Pancreas (tissue), 10 donors: ENCODE data around the gene SOX18. TPM values are rescaled to one million over a fixed set of nuclear protein-coding genes. Genes with fewer than 3 reads are reported as not detected.

Experiments used
- ATAC-seq, 4 donors: fragments of 200-7000 bp; cut with Tn5 transposase; one replicate each; pipeline versions ENCODE4 v1.8.0 to v1.9.1; 2020; ENCODE audit warnings: mild to moderate bottlenecking in 4 of 4, moderate library complexity in 4 of 4
- DNase-seq, 6 donors: peaks; one replicate each; pipeline ENCODE4 v3.0.0-alpha.2; 2020
- FAIRE-seq: peaks from 2 replicates; lab custom pipeline; 2012; peaks lifted over from hg19 to GRCh38; lab: Jason Lieb, UNC
- H3K27ac ChIP-seq, 4 donors: fragments of 200-600 bp; sonication (generic); 1 replicate in 3 of 4; 2 replicates in 1 of 4; pipeline versions ENCODE4 v1.5.0 to v1.8.0; 2020
- H3K27me3 ChIP-seq, 4 donors: fragments of 200-600 bp; one replicate each; pipeline ENCODE4 v1.8.0; 2021
- H3K36me3 ChIP-seq, 3 donors: fragments of 200-600 bp; sonication (generic) in 1 of 3; one replicate each; pipeline versions ENCODE4 v1.5.0 to v1.8.0; 2020 to 2021
- H3K4me1 ChIP-seq, 3 donors: fragments of 200-600 bp; one replicate each; pipeline ENCODE4 v1.8.0; 2021
- H3K4me3 ChIP-seq, 4 donors: fragments of 200-600 bp; sonication (generic) in 2 of 4; one replicate each; pipeline versions ENCODE4 v1.5.0 to v1.8.0; 2020 to 2021
- H3K9me3 ChIP-seq, 4 donors: fragments of 200-600 bp; one replicate each; pipeline ENCODE4 v1.8.0; 2021
- CTCF ChIP-seq, 4 donors: fragments of 200-600 bp; sonication (generic) in 3 of 4; IDR thresholded peaks; one replicate each; pipeline versions ENCODE4 v1.5.0 to v1.8.0; 2021; ENCODE audit warnings: antibody characterized with exemption in 4 of 4
- WGBS, 2 donors: extraction: QIAGEN DNeasy Blood & Tissue Kit; methylation state at CpG; one replicate each; pipeline ENCODE4 v1.1.7; 2013; 5-methylcytosine and 5-hydroxymethylcytosine counted together
- intact Hi-C, 3 donors: fragments of 100-400 bp; cut with DNase I; formaldehyde crosslinking; loops; one replicate each; pipeline versions ENCODE4 v1.11.1 to v1.14.2; 2022
- polyA plus RNA-seq, 2 donors: library from polyadenylated mRNA; stranded (reverse); fragments of 200-250 nt; gene quantifications; one replicate each; pipeline ENCODE4 v1.2.3, GENCODE V29; 2013
- total RNA-seq, 6 donors: library from RNA; stranded (reverse); fragmentation: NEBNext Ultra II Directional in 4 of 6; extraction: Animal tissue kit (Norgen Biotek cat#: 25700) in 4 of 6; gene quantifications; one replicate each; pipeline versions ENCODE4 v1.2.1 to v1.2.4, GENCODE V29; 2021 to 2023
- donor health status: healthy with polysubstance abuse.
- donor health status: DM: no; HTN: no; CAD: no; lungs with moderate emphysema.
- donor health status: DM: no; HTN: no; CAD: no.
- donor health status: control.
- donor health status: control.
- donor health status: Bipolar disorder and iron deficiency.
- donor health status: DM: yes; HTN: yes; CAD: no.
- donor health status: DM: no; HTN: no; CAD: no.
- donor health status: DM: no; HTN: no; CAD: no.
- donor health status: DM: yes; HTN: yes; CAD: no.

Gene SOX18
- total and polyA plus RNA-seq, 8 donors = 3.7 to 9.1 (median 6.0) TPM

- H3K9me3 ChIP-seq = no peaks in the 10 kb centered on the region
- no peak for DNase-seq
- H3K27me3 ChIP-seq = no peaks in the 10 kb centered on the region
- H3K27ac ChIP-seq = no peak overlapping the region
- H3K4me3 ChIP-seq = no peak overlapping the region
- peaks cover 0 to 5% (median 0%) of the 10 kb centered on the region in 3 donors for H3K4me1 ChIP-seq
- 73 to 76% methylated on average over 10 to 12 of the region's 12 CpGs for WGBS, 2 donors
- no peak for ATAC-seq
- H3K36me3 ChIP-seq = no peaks in the 10 kb centered on the region
- no peak for TF ChIP-seq CTCF (IDR thresholded peaks at IDR 0.05)
- intact Hi-C loops = no loop called here
- no peak for FAIRE-seq
Measured at GRCh38 chr20:64067733-64068307, 18.4 kb upstream of the SOX18 start.

GRCh38 chr20:64067005-64067632, 17.7 kb upstream of the SOX18 start:
- TF ChIP-seq CTCF (IDR thresholded peaks at IDR 0.05) = no peak
- no peaks in the 10 kb centered on the region for H3K36me3 ChIP-seq
- no peak for ATAC-seq
- H3K9me3 ChIP-seq = no peaks in the 10 kb centered on the region
- FAIRE-seq = no peak
- H3K27me3 ChIP-seq = no peaks in the 10 kb centered on the region
- WGBS, 2 donors = 82 to 94% methylated on average over 6 of the region's 6 CpGs
- DNase-seq = no peak
- no peak overlapping the region for H3K4me3 ChIP-seq
- intact Hi-C loops = no loop called here
- H3K4me1 ChIP-seq = peaks cover 0 to 5% (median 4%) of the 10 kb centered on the region in 3 donors
- no peak overlapping the region for H3K27ac ChIP-seq

GRCh38 chr20:64065974-64066343, 16.5 kb upstream of the SOX18 start:
- no peak overlapping the region for H3K4me3 ChIP-seq
- no peak for TF ChIP-seq CTCF (IDR thresholded peaks at IDR 0.05)
- no peaks in the 10 kb centered on the region for H3K9me3 ChIP-seq
- FAIRE-seq = no peak
- WGBS, 2 donors = 52 to 55% methylated on average over 5 of the region's 5 CpGs
- no peak overlapping the region for H3K27ac ChIP-seq
- peaks cover 0 to 5% (median 4%) of the 10 kb centered on the region in 3 donors for H3K4me1 ChIP-seq
- ATAC-seq = no peak
- H3K27me3 ChIP-seq = no peaks in the 10 kb centered on the region
- DNase-seq = no peak
- intact Hi-C loops = no loop called here
- H3K36me3 ChIP-seq = no peaks in the 10 kb centered on the region

- Histone ChIP-seq H3K27me3 (no peaks in the 10 kb centered on the region), H3K4me1 (peaks cover 0 to 5% (median 4%) of the 10 kb centered on the region in 3 donors), H3K4me3 (no peak overlapping the region), H3K36me3 (no peaks in the 10 kb centered on the region), H3K27ac (no peak overlapping the region), H3K9me3 (no peaks in the 10 kb centered on the region)
- ATAC-seq (no peak), FAIRE-seq (no peak), DNase-seq (no peak)
- WGBS, 2 donors = 55 to 61% methylated on average over 25 to 27 of the region's 27 CpGs
- TF ChIP-seq CTCF (IDR thresholded peaks at IDR 0.05) = no peak
- intact Hi-C loops = no loop called here
Measured at GRCh38 chr20:64065062-64065973, 15.9 kb upstream of the SOX18 start.
